COLO668 (cell line): ENCODE data around the gene ZNF469.
A peak's percentile ranks its signal among the peaks of the same experiment; 100 is the strongest.

ENCODE experiments used
- DNase-seq: peaks from one replicate; lab custom pipeline; 2025; ENCODE audit not compliant: unreplicated experiment; lab: John Stamatoyannopoulos, UW

ZNF469 gene

GRCh38 chr16:88392616-88393015 lies 9.9 kb downstream of the ZNF469 start:
- no peak for DNase-seq

- peak; percentile 22 for DNase-seq
Observed at GRCh38 chr16:88393034-88393433, 10.3 kb downstream of the ZNF469 start.

- DNase-seq, result no peak
Observed at GRCh38 chr16:88393571-88393970, 10.8 kb downstream of the ZNF469 start.

- DNase-seq, result no peak
Observed at GRCh38 chr16:88394426-88394825, 11.7 kb downstream of the ZNF469 start.

- DNase-seq, result no peak
Observed at GRCh38 chr16:88395669-88396584, 13.2 kb downstream of the ZNF469 start.

GRCh38 chr16:88398170-88398873 lies 15.6 kb downstream of the ZNF469 start:
- no peak for DNase-seq

- no peak for DNase-seq
Observed at GRCh38 chr16:88398874-88399178, 16.1 kb downstream of the ZNF469 start.

- no peak for DNase-seq
Observed at GRCh38 chr16:88400186-88400585, 17.4 kb downstream of the ZNF469 start.

- no peak for DNase-seq
Observed at GRCh38 chr16:88401604-88402246, 19.0 kb downstream of the ZNF469 start.

- no peak for DNase-seq
Observed at GRCh38 chr16:88402551-88403240, 19.9 kb downstream of the ZNF469 start.

GRCh38 chr16:88403794-88404581 lies 21.2 kb downstream of the ZNF469 start:
- no peak for DNase-seq

GRCh38 chr16:88404769-88405168 lies 22.0 kb downstream of the ZNF469 start:
- no peak for DNase-seq

- DNase-seq, result no peak
Observed at GRCh38 chr16:88405216-88406060, 22.7 kb downstream of the ZNF469 start.

- no peak for DNase-seq
Observed at GRCh38 chr16:88406096-88407041, 23.6 kb downstream of the ZNF469 start.

GRCh38 chr16:88407042-88407420 lies 24.3 kb downstream of the ZNF469 start:
- DNase-seq, result no peak

GRCh38 chr16:88407807-88408206 lies 25.0 kb downstream of the ZNF469 start:
- DNase-seq, result no peak

GRCh38 chr16:88408561-88409142 lies 25.9 kb downstream of the ZNF469 start:
- no peak for DNase-seq
